WTC11 (cell line): ENCODE results near the gene TBC1D22A. TPM values are rescaled to one million over a fixed set of nuclear protein-coding genes. Genes with fewer than 3 reads are reported as not detected.

ENCODE experiments used
- ATAC-seq: fragments of 200-7000 bp; cut with Tn5 transposase; 2 replicates; pipeline ENCODE4 v1.10.0; 2021; ENCODE audit warnings: mild to moderate bottlenecking, moderate library complexity
- CTCF ChIA-PET: fragments of 300-600 bp; sonication (Branson Sonifier 250); formaldehyde crosslinking; loops from one replicate; lab custom pipeline; 2021; ENCODE audit warnings: antibody characterized with exemption; lab: Charles Lee
- POLR2A ChIA-PET: fragments of 350-600 bp; sonication (Branson Sonifier 250); formaldehyde crosslinking; loops from one replicate; lab custom pipeline; 2021; ENCODE audit warnings: antibody characterized with exemption; lab: Charles Lee
- DNase-seq: peaks from one replicate; pipeline ENCODE4 v3.0.0; 2021; ENCODE audit warnings: low spot score
- H3K27ac Mint-ChIP-seq: 2 replicates; pipeline ENCODE4 v1.8.0; 2021; ENCODE audit warnings: mixed read lengths
- H3K27me3 Mint-ChIP-seq: 2 replicates; pipeline ENCODE4 v1.8.0; 2021; ENCODE audit warnings: low read depth, mild to moderate bottlenecking, moderate library complexity, mixed read lengths
- H3K36me3 Mint-ChIP-seq: 2 replicates; pipeline ENCODE4 v1.8.0; 2021; ENCODE audit warnings: mixed read lengths
- H3K4me1 Mint-ChIP-seq: 2 replicates; pipeline ENCODE4 v1.8.0; 2022; ENCODE audit warnings: mixed read lengths
- H3K4me3 Mint-ChIP-seq: 2 replicates; pipeline ENCODE4 v1.8.0; 2021; ENCODE audit warnings: mild to moderate bottlenecking, moderate library complexity, mixed read lengths
- H3K9me3 Mint-ChIP-seq: 2 replicates; pipeline ENCODE4 v1.8.0; 2021; ENCODE audit warnings: mixed read lengths
- ATF2 ChIP-seq: sonication (generic); formaldehyde crosslinking; IDR thresholded peaks from 2 replicates; pipeline ENCODE4 v1.8.1; 2022; ENCODE audit warnings: low read depth, missing genetic modification reagents, borderline replicate concordance
- CREM ChIP-seq: sonication (generic); formaldehyde crosslinking; IDR thresholded peaks from 2 replicates; pipeline ENCODE4 v1.8.1; 2022; ENCODE audit warnings: mild to moderate bottlenecking, missing genetic modification reagents, moderate library complexity
- EMX1 ChIP-seq: fragments of 250-450 bp; sonication (Bioruptor Pico); IDR thresholded peaks from 2 replicates; pipeline ENCODE4 v1.8.0; 2021; ENCODE audit warnings: mild to moderate bottlenecking
- FOXP1 ChIP-seq: sonication (generic); formaldehyde crosslinking; IDR thresholded peaks from 2 replicates; pipeline ENCODE4 v1.8.0; 2022; ENCODE audit warnings: missing genetic modification reagents, mild to moderate bottlenecking, moderate library complexity, borderline replicate concordance
- FOXP4 ChIP-seq: sonication (generic); formaldehyde crosslinking; IDR thresholded peaks from 2 replicates; pipeline ENCODE4 v1.8.0; 2022; ENCODE audit warnings: mild to moderate bottlenecking, missing genetic modification reagents
- IRF2 ChIP-seq: sonication (generic); formaldehyde crosslinking; IDR thresholded peaks from 2 replicates; pipeline ENCODE4 v1.8.0; 2022; ENCODE audit warnings: low read depth, missing genetic modification reagents, borderline replicate concordance
- KAT7 ChIP-seq: sonication (generic); formaldehyde crosslinking; IDR thresholded peaks from 2 replicates; pipeline ENCODE4 v1.8.1; 2023; ENCODE audit warnings: missing genetic modification reagents, mild to moderate bottlenecking, borderline replicate concordance
- MLX ChIP-seq: sonication (generic); formaldehyde crosslinking; IDR thresholded peaks from 2 replicates; pipeline ENCODE4 v1.8.1; 2023; ENCODE audit warnings: mild to moderate bottlenecking, missing genetic modification reagents, moderate library complexity
- RORB ChIP-seq: fragments of 250-450 bp; sonication (Bioruptor Pico); IDR thresholded peaks from 2 replicates; pipeline ENCODE4 v1.9.0; 2021; ENCODE audit warnings: mild to moderate bottlenecking
- TEAD1 ChIP-seq: sonication (generic); formaldehyde crosslinking; IDR thresholded peaks from 2 replicates; pipeline ENCODE4 v1.8.0; 2022; ENCODE audit warnings: mild to moderate bottlenecking, missing genetic modification reagents
- ZNF232 ChIP-seq: sonication (generic); formaldehyde crosslinking; IDR thresholded peaks from 2 replicates; pipeline ENCODE4 v1.8.0; 2022; ENCODE audit warnings: mild to moderate bottlenecking, missing genetic modification reagents
- ZNF512 ChIP-seq: sonication (generic); formaldehyde crosslinking; IDR thresholded peaks from 2 replicates; pipeline ENCODE4 v1.8.1; 2022; ENCODE audit warnings: missing genetic modification reagents, borderline replicate concordance
- total RNA-seq: library from RNA; stranded (reverse); gene quantifications from 3 replicates; pipeline ENCODE4 v1.2.3, GENCODE V29; 2021
- TF ChIP-seq, protein P1 (sequence below): fragments of 250-450 bp; sonication (Bioruptor Pico); IDR thresholded peaks from 2 replicates; pipeline ENCODE4 v1.9.0; 2021; ENCODE audit warnings: moderate library complexity, mild to moderate bottlenecking, inconsistent platforms, borderline replicate concordance
- TF ChIP-seq, protein P2 (sequence below): sonication (generic); formaldehyde crosslinking; IDR thresholded peaks from 2 replicates; pipeline ENCODE4 v1.8.0; 2023; ENCODE audit warnings: missing genetic modification reagents
- TF ChIP-seq, protein P3 (sequence below): fragments of 250-450 bp; sonication (Bioruptor Pico); IDR thresholded peaks from 2 replicates; pipeline ENCODE4 v1.9.0; 2021; ENCODE audit warnings: mild to moderate bottlenecking, borderline replicate concordance
- TF ChIP-seq, protein P4 (sequence below): sonication (generic); formaldehyde crosslinking; conservative IDR thresholded peaks from 2 replicates; pipeline ENCODE4 v1.8.1; 2022; ENCODE audit warnings: mild to moderate bottlenecking, missing genetic modification reagents

TBC1D22A gene
- total RNA-seq, 1 experiment from 2014 or later: 18.1 TPM

- TF ChIP-seq, protein P1, sequence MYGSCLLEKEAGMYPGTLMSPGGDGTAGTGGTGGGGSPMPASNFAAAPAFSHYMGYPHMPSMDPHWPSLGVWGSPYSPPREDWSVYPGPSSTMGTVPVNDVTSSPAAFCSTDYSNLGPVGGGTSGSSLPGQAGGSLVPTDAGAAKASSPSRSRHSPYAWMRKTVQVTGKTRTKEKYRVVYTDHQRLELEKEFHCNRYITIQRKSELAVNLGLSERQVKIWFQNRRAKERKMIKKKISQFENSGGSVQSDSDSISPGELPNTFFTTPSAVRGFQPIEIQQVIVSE (CRISPR knock-in tag): no peak
- TF ChIP-seq IRF2 (CRISPR knock-in tag) (no peak), KAT7 (CRISPR knock-in tag) (no peak), ZNF232 (no peak), MLX (CRISPR knock-in tag) (no peak), EMX1 (CRISPR knock-in tag) (no peak), FOXP1 (CRISPR knock-in tag) (no peak), FOXP4 (CRISPR knock-in tag) (no peak)
- TF ChIP-seq, protein P2, sequence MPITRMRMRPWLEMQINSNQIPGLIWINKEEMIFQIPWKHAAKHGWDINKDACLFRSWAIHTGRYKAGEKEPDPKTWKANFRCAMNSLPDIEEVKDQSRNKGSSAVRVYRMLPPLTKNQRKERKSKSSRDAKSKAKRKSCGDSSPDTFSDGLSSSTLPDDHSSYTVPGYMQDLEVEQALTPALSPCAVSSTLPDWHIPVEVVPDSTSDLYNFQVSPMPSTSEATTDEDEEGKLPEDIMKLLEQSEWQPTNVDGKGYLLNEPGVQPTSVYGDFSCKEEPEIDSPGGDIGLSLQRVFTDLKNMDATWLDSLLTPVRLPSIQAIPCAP (CRISPR knock-in tag): no peak
Measured at GRCh38 chr22:46953968-46954765, 191.7 kb downstream of the TBC1D22A start (continued).

- POLR2A ChIA-PET: no interaction called here
- DNase-seq (no peak), ATAC-seq (no peak)
- H3K36me3 Mint-ChIP-seq: no peaks in the 10 kb centered on the region
- no peaks in the 10 kb centered on the region for H3K9me3 Mint-ChIP-seq
- H3K27ac Mint-ChIP-seq: no peak overlapping the region
- CTCF ChIA-PET: interaction anchor here (0.6 to 2.4 kb wide), 3 partner anchors 12 to 122 kb away, joined by 3 to 7 read pairs (median 6); no protein-coding TSS in a partner anchor
- H3K4me3 Mint-ChIP-seq: no peak overlapping the region
- peaks cover 31% of the 10 kb centered on the region for H3K4me1 Mint-ChIP-seq
- H3K27me3 Mint-ChIP-seq: no peaks in the 10 kb centered on the region
- no peak for TF ChIP-seq RORB (CRISPR knock-in tag)
- TF ChIP-seq, protein P3, sequence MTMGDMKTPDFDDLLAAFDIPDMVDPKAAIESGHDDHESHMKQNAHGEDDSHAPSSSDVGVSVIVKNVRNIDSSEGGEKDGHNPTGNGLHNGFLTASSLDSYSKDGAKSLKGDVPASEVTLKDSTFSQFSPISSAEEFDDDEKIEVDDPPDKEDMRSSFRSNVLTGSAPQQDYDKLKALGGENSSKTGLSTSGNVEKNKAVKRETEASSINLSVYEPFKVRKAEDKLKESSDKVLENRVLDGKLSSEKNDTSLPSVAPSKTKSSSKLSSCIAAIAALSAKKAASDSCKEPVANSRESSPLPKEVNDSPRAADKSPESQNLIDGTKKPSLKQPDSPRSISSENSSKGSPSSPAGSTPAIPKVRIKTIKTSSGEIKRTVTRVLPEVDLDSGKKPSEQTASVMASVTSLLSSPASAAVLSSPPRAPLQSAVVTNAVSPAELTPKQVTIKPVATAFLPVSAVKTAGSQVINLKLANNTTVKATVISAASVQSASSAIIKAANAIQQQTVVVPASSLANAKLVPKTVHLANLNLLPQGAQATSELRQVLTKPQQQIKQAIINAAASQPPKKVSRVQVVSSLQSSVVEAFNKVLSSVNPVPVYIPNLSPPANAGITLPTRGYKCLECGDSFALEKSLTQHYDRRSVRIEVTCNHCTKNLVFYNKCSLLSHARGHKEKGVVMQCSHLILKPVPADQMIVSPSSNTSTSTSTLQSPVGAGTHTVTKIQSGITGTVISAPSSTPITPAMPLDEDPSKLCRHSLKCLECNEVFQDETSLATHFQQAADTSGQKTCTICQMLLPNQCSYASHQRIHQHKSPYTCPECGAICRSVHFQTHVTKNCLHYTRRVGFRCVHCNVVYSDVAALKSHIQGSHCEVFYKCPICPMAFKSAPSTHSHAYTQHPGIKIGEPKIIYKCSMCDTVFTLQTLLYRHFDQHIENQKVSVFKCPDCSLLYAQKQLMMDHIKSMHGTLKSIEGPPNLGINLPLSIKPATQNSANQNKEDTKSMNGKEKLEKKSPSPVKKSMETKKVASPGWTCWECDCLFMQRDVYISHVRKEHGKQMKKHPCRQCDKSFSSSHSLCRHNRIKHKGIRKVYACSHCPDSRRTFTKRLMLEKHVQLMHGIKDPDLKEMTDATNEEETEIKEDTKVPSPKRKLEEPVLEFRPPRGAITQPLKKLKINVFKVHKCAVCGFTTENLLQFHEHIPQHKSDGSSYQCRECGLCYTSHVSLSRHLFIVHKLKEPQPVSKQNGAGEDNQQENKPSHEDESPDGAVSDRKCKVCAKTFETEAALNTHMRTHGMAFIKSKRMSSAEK (CRISPR knock-in tag): no peak
- TF ChIP-seq, protein P1 (CRISPR knock-in tag): no peak
- TF ChIP-seq, protein P4, sequence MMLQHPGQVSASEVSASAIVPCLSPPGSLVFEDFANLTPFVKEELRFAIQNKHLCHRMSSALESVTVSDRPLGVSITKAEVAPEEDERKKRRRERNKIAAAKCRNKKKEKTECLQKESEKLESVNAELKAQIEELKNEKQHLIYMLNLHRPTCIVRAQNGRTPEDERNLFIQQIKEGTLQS: no peak
- no peak for TF ChIP-seq TEAD1
- no peak for TF ChIP-seq ZNF512
- TF ChIP-seq MLX (CRISPR knock-in tag): no peak
- TF ChIP-seq ATF2 (CRISPR knock-in tag): no peak
- TF ChIP-seq CREM (CRISPR knock-in tag): no peak
Measured at GRCh38 chr22:46954781-46955180, 192.3 kb downstream of the TBC1D22A start.
